Stimulated activated CD4-positive, alpha-beta T cell treated with anti-CD3 and anti-CD28 coated beads, Interleukin-1b, Interleukin-23, amount 100 ng/mL, for 1 hour (primary cell): ENCODE measurements around the gene KCNK2.
"Not testable (repeated sequence)": the region's sequence is repeated elsewhere in the genome, so short reads cannot be mapped to it uniquely, and the experiment has no call there.

Experiments
- DNase-seq, 2 donors: peaks; one replicate each; pipeline ENCODE4 v3.0.0-alpha.2; 2020; ENCODE audit warnings: low read depth in 2 of 2

The KCNK2 gene

GRCh38 chr1:215151841-215152549 is 69.5 kb downstream of the KCNK2 start:
- no peak for DNase-seq

- no peak for DNase-seq
These were observed 73.7 kb downstream of the KCNK2 start for GRCh38 chr1:215156232-215156631.

GRCh38 chr1:215160351-215160750 is 77.8 kb downstream of the KCNK2 start:
- DNase-seq = no peak

GRCh38 chr1:215163144-215163543 is 80.6 kb downstream of the KCNK2 start:
- not testable (repeated sequence) for DNase-seq

- no peak for DNase-seq
These were observed 84.3 kb downstream of the KCNK2 start for GRCh38 chr1:215166886-215167285.

- no peak for DNase-seq
These were observed 99.0 kb downstream of the KCNK2 start for GRCh38 chr1:215181518-215181917.

- DNase-seq = no peak
These were observed 102.6 kb downstream of the KCNK2 start for GRCh38 chr1:215185067-215185620.

- no peak for DNase-seq
These were observed 105.9 kb downstream of the KCNK2 start for GRCh38 chr1:215188302-215188950.

- DNase-seq = no peak
These were observed 109.8 kb downstream of the KCNK2 start for GRCh38 chr1:215192306-215192705.

GRCh38 chr1:215198021-215198420 is 115.5 kb downstream of the KCNK2 start:
- no peak for DNase-seq

- DNase-seq = no peak
These were observed 117.6 kb downstream of the KCNK2 start for GRCh38 chr1:215200121-215200520.

- DNase-seq = no peak
These were observed 118.7 kb downstream of the KCNK2 start for GRCh38 chr1:215201283-215201682.

GRCh38 chr1:215202868-215203267 is 120.3 kb downstream of the KCNK2 start:
- DNase-seq = no peak

- DNase-seq = no peak
These were observed 127.6 kb downstream of the KCNK2 start for GRCh38 chr1:215210167-215210566.

- DNase-seq = no peak
These were observed 133.3 kb downstream of the KCNK2 start for GRCh38 chr1:215215846-215216245.

GRCh38 chr1:215219372-215219771 is 136.8 kb downstream of the KCNK2 start:
- no peak for DNase-seq

- DNase-seq = no peak
These were observed 137.8 kb downstream of the KCNK2 start for GRCh38 chr1:215220346-215220745.

GRCh38 chr1:215226757-215227156 is 144.2 kb downstream of the KCNK2 start:
- no peak for DNase-seq

GRCh38 chr1:215228193-215228592 is 145.7 kb downstream of the KCNK2 start:
- DNase-seq = no peak

GRCh38 chr1:215241451-215241850 is 158.9 kb downstream of the KCNK2 start:
- no peak for DNase-seq

- no peak for DNase-seq
These were observed 161.0 kb downstream of the KCNK2 start for GRCh38 chr1:215243345-215244054.

- no peak for DNase-seq
These were observed 168.4 kb downstream of the KCNK2 start for GRCh38 chr1:215250913-215251312.

- no peak for DNase-seq
These were observed 168.9 kb downstream of the KCNK2 start for GRCh38 chr1:215251428-215251827.
